ENCODE measurements around the gene CCT7. TPM values are rescaled to one million over a fixed set of nuclear protein-coding genes. Genes with fewer than 3 reads are reported as not detected.

The CCT7 gene
- polyA plus RNA-seq, 3 donors = 112 to 190 (median 184) TPM

Other genes starting within 250 kb of the CCT7 start
- gene SFXN5, start 162.6 kb upstream of the CCT7 start, polyA plus RNA-seq = 1 to 10 TPM; 2.8 to 5.3 (median 4.5) TPM
- gene RAB11FIP5, start 121.4 kb upstream of the CCT7 start, polyA plus RNA-seq = 10 to 100 TPM; 13.5 to 17.7 (median 14.3) TPM
- not detected for gene NOTO, start 31.7 kb upstream of the CCT7 start, polyA plus RNA-seq
- 10 to 100 TPM; 11.5 to 19.1 (median 17.4) TPM for gene SMYD5, start 20.1 kb upstream of the CCT7 start, polyA plus RNA-seq
- 10 to 100 TPM; 27.0 to 34.9 (median 34.3) TPM for gene PRADC1, start 1.1 kb upstream of the CCT7 start, polyA plus RNA-seq
- 1 to 10 TPM in 1 of 3 donors, under 1 TPM in 2; 0.45 to 1.5 (median 0.51) TPM for gene FBXO41, start 50.2 kb downstream of the CCT7 start, polyA plus RNA-seq
- gene EGR4, start 59.2 kb downstream of the CCT7 start, polyA plus RNA-seq = under 1 TPM in 2 of 3 donors, not detected in 1; 0.05 to 0.28 TPM
- 1 to 10 TPM; 5.5 to 8.6 (median 5.6) TPM for gene ALMS1, start 151.5 kb downstream of the CCT7 start, polyA plus RNA-seq